HCT116 (cell line): ENCODE results near the gene COG5. TPM values are rescaled to one million over a fixed set of nuclear protein-coding genes. Genes with fewer than 3 reads are reported as not detected.

ENCODE experiments used
- ATAC-seq: fragments of 200-7000 bp; cut with Tn5 transposase; 2 replicates; pipeline ENCODE4 v1.9.1; 2020; ENCODE audit warnings: mild to moderate bottlenecking, moderate library complexity
- BruUV-seq: library from RNA; stranded (reverse); fragments of 400-500 nt; replicated peaks from 2 replicates; lab custom pipeline; 2021; lab: Mats Ljungman, UMichigan
- CTCF ChIA-PET: fragments of 300-600 bp; sonication (Branson Sonifier 250); formaldehyde crosslinking; loops from one replicate; lab custom pipeline; 2021; ENCODE audit warnings: antibody characterized with exemption; lab: Charles Lee
- POLR2A ChIA-PET: fragments of 300-600, 350-600 bp; sonication (Branson Sonifier 250); formaldehyde crosslinking; loops from one replicate; lab custom pipeline; 2021; ENCODE audit warnings: antibody characterized with exemption; lab: Charles Lee
- RAD21 ChIA-PET, 2 experiments: fragments of 300-600 bp; sonication (Branson Sonifier 250); formaldehyde crosslinking; loops; one replicate each; lab custom pipeline; 2023; ENCODE audit warnings: low total read pairs in 2 of 2; ENCODE audit not compliant: uncharacterized antibody in 2 of 2, unreplicated experiment in 2 of 2, low non-redundant PET in 1 of 2; lab: Charles Lee
- DNase-seq: peaks from one replicate; pipeline ENCODE4 v3.0.0-alpha.2; 2010; ENCODE audit warnings: low read depth, low spot score
- H2AFZ ChIP-seq: fragments of 200-600 bp; shearing (Covaris generic), sonication (generic); 2 replicates; pipeline ENCODE4 v1.6.1; 2017; ENCODE audit warnings: low read depth, mixed run types, mixed read lengths, antibody characterized with exemption, low read length; ENCODE audit not compliant: poor library complexity, severe bottlenecking
- H3K27ac ChIP-seq: 2 replicates; pipeline ENCODE4 v1.5.1; 2012; ENCODE audit warnings: low read depth, low read length
- H3K27me3 ChIP-seq: fragments of 200-600 bp; sonication (generic); 2 replicates; pipeline ENCODE4 v1.6.1; 2016; ENCODE audit warnings: mixed run types, low read length, mixed read lengths; ENCODE audit not compliant: insufficient read depth
- H3K36me3 ChIP-seq, 2 experiments: fragments of 200-500 bp in 1 of 2; fragments of 200-600 bp in 1 of 2; sonication (Bioruptor generic) in 1 of 2; sonication (generic) in 1 of 2; 2 replicates each; pipeline versions ENCODE4 v1.5.1 to v1.6.1; 2014 to 2016; ENCODE audit warnings: low read length in 2 of 2, inconsistent platforms in 1 of 2, mixed read lengths in 1 of 2, mixed run types in 1 of 2; ENCODE audit not compliant: insufficient read depth in 2 of 2, control insufficient read depth in 1 of 2
- H3K4me1 ChIP-seq, 2 experiments: fragments of 200-600 bp in 1 of 2; sonication (generic) in 1 of 2; 2 replicates each; pipeline versions ENCODE4 v1.5.1 to v1.6.1; 2012 to 2017; ENCODE audit warnings: low read length in 2 of 2, inconsistent platforms in 1 of 2, mild to moderate bottlenecking in 1 of 2, mixed read lengths in 1 of 2, mixed run types in 1 of 2, moderate library complexity in 1 of 2; ENCODE audit not compliant: insufficient read depth in 2 of 2, control insufficient read depth in 1 of 2
- H3K4me2 ChIP-seq: fragments of 200-600 bp; sonication (generic); 2 replicates; pipeline ENCODE4 v1.6.1; 2017; ENCODE audit warnings: mixed run types, low read length, mixed read lengths
- H3K4me3 ChIP-seq, 2 experiments: fragments of 200-600 bp in 1 of 2; sonication (generic) in 1 of 2; replicated peaks in 1 of 2; 2 replicates each; pipeline ENCODE4 v1.5.1; 2011 to 2016; ENCODE audit warnings: low read length in 2 of 2, control low read depth in 1 of 2, low read depth in 1 of 2, mild to moderate bottlenecking in 1 of 2, mixed read lengths in 1 of 2, mixed run types in 1 of 2
- H3K79me2 ChIP-seq: fragments of 200-600 bp; sonication (generic); 2 replicates; pipeline ENCODE4 v1.6.1; 2017; ENCODE audit warnings: mild to moderate bottlenecking, mixed run types, low read length, moderate library complexity, mixed read lengths; ENCODE audit not compliant: insufficient read depth
- H3K9ac ChIP-seq: fragments of 200-600 bp; sonication (generic); 2 replicates; pipeline ENCODE4 v1.6.1; 2016; ENCODE audit warnings: low read length, mixed read lengths
- H3K9me2 ChIP-seq: fragments of 200-600 bp; sonication (generic), shearing (Covaris generic); 2 replicates; pipeline ENCODE4 v1.6.1; 2017; ENCODE audit warnings: mixed run types, mild to moderate bottlenecking, moderate library complexity; ENCODE audit not compliant: insufficient read depth
- H3K9me3 ChIP-seq, 2 experiments: fragments of 200-500 bp in 1 of 2; fragments of 200-600 bp in 1 of 2; sonication (Bioruptor generic) in 1 of 2; sonication (generic) in 1 of 2; 2 replicates each; pipeline ENCODE4 v1.6.1; 2014 to 2017; ENCODE audit warnings: low read length in 2 of 2, mixed read lengths in 2 of 2, inconsistent platforms in 1 of 2, low read depth in 1 of 2, mild to moderate bottlenecking in 1 of 2, mixed run types in 1 of 2, moderate library complexity in 1 of 2; ENCODE audit not compliant: control insufficient read depth in 1 of 2, insufficient read depth in 1 of 2
- H4K20me1 ChIP-seq: fragments of 200-600 bp; sonication (generic), shearing (Covaris generic); 2 replicates; pipeline ENCODE4 v1.6.1; 2017; ENCODE audit warnings: mixed run types, mild to moderate bottlenecking, moderate library complexity; ENCODE audit not compliant: insufficient read depth
- CBX3 ChIP-seq: IDR thresholded peaks from 2 replicates; pipeline ENCODE4 v1.6.1; 2012; ENCODE audit warnings: low read depth
- CEBPB ChIP-seq: IDR thresholded peaks from 2 replicates; pipeline ENCODE4 v1.6.1; 2012; ENCODE audit warnings: low read depth
- EGR1 ChIP-seq: IDR thresholded peaks from 2 replicates; pipeline ENCODE4 v1.6.1; 2012; ENCODE audit warnings: low read depth
- ELF1 ChIP-seq: IDR thresholded peaks from 2 replicates; pipeline ENCODE4 v1.6.1; 2012; ENCODE audit warnings: low read depth, borderline replicate concordance
- EZH2 ChIP-seq: fragments of 200-600 bp; sonication (generic); IDR thresholded peaks from 2 replicates; pipeline ENCODE4 v1.6.1; 2017; ENCODE audit warnings: antibody characterized with exemption, mixed run types
- EZH2phosphoT487 ChIP-seq: fragments of 200-600 bp; IDR thresholded peaks from 2 replicates; pipeline ENCODE4 v1.6.1; 2018; ENCODE audit warnings: antibody characterized with exemption, borderline replicate concordance
- JUND ChIP-seq: IDR thresholded peaks from 2 replicates; pipeline ENCODE4 v1.6.1; 2012
- MAX ChIP-seq: IDR thresholded peaks from 2 replicates; pipeline ENCODE4 v1.6.1; 2012
- POLR2A ChIP-seq: IDR thresholded peaks from 2 replicates; pipeline ENCODE4 v1.7.0; 2011; ENCODE audit warnings: borderline replicate concordance; ENCODE audit not compliant: insufficient read depth, insufficient read length; ENCODE audit errors: extremely low read depth
- RAD21 ChIP-seq: IDR thresholded peaks from 2 replicates; pipeline ENCODE4 v1.6.1; 2012; ENCODE audit warnings: low read depth, mild to moderate bottlenecking
- REST ChIP-seq: IDR thresholded peaks from 2 replicates; pipeline ENCODE4 v1.6.1; 2012; ENCODE audit warnings: low read depth
- SIN3A ChIP-seq: IDR thresholded peaks from 2 replicates; pipeline ENCODE4 v1.6.1; 2012; ENCODE audit warnings: low read depth
- SP1 ChIP-seq: IDR thresholded peaks from 2 replicates; pipeline ENCODE4 v1.6.1; 2012; ENCODE audit warnings: low read depth
- SRF ChIP-seq: IDR thresholded peaks from 2 replicates; pipeline ENCODE4 v1.6.1; 2012; ENCODE audit warnings: low read depth
- YY1 ChIP-seq: IDR thresholded peaks from 2 replicates; pipeline ENCODE4 v1.6.1; 2011; ENCODE audit warnings: low read length, low read depth, moderate library complexity, mild to moderate bottlenecking; ENCODE audit not compliant: insufficient replicate concordance; ENCODE audit errors: extremely low read depth
- ZBTB33 ChIP-seq: IDR thresholded peaks from 2 replicates; pipeline ENCODE4 v1.6.1; 2011; ENCODE audit warnings: mild to moderate bottlenecking, low read length, moderate library complexity; ENCODE audit not compliant: insufficient replicate concordance; ENCODE audit errors: extremely low read depth
- ZFX ChIP-seq: fragments of 450-650 bp; IDR thresholded peaks from 2 replicates; pipeline ENCODE4 v1.6.1; 2017
- ZNF274 ChIP-seq: fragments of 200-500 bp; sonication (Bioruptor generic); IDR thresholded peaks from 2 replicates; pipeline ENCODE4 v1.6.1; 2014; ENCODE audit warnings: mild to moderate bottlenecking, low read depth, low read length, inconsistent platforms
- intact Hi-C: fragments of 100-400 bp; cut with micrococcal nuclease; formaldehyde crosslinking; loops from 2 replicates; pipeline ENCODE4 v1.10.0; 2022
- total RNA-seq: library from RNA; stranded (reverse); gene quantifications from one replicate; pipeline ENCODE4 v1.2.1, GENCODE V29; 2021; ENCODE audit not compliant: unreplicated experiment
- TF ChIP-seq, protein P1 (sequence below): IDR thresholded peaks from 2 replicates; pipeline ENCODE4 v1.6.1; 2012
- TF ChIP-seq, protein P2 (sequence below), 3 experiments: fragments of 200-600 bp in 1 of 3; sonication (generic) in 1 of 3; IDR thresholded peaks in 2 of 3; conservative IDR thresholded peaks in 1 of 3; 2 replicates each; pipeline ENCODE4 v1.5.1; 2012 to 2017; ENCODE audit warnings: low read depth in 2 of 3, low read length in 2 of 3, antibody characterized with exemption in 1 of 3, borderline replicate concordance in 1 of 3, control low read depth in 1 of 3, mild to moderate bottlenecking in 1 of 3, mixed read lengths in 1 of 3, mixed run types in 1 of 3, moderate library complexity in 1 of 3; ENCODE audit not compliant: insufficient read depth in 1 of 3

COG5 gene
- total RNA-seq, 1 experiment from 2014 or later = 30.7 TPM

DNA sequence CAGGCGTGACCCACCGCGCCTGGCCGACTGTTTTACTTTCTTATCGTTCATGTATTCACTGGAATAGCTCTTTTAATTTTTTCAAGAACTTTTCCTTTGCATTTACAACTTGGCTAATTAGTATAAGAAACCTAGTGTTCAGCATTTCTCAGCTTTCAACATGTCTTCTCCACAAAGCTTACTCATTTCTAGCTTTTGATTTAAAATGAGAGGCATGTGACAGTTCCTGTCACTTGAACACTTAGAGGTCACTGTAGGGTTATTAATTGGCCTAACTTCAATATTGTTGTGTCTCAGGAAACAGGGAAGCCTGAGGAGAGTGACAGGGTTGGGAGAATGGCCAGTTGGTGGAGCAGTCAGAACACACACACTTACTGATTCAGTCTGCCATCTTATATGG is 218.9 kb downstream of the COG5 start:
- H3K27ac ChIP-seq = no peak overlapping the region
- no peaks in the 10 kb centered on the region for H3K4me1 ChIP-seq
- H3K27me3 ChIP-seq = no peaks in the 10 kb centered on the region
- intact Hi-C loops = no loop called here
- POLR2A ChIA-PET = no interaction called here
- DNase-seq (no peak), ATAC-seq (no peak)
- RAD21 ChIA-PET = no interaction called here
- TF ChIP-seq CBX3 (no peak), ZBTB33 (no peak), ZNF274 (no peak), JUND (no peak), EZH2phosphoT487 (no peak), EZH2 (no peak), SIN3A (no peak), ELF1 (no peak), RAD21 (no peak), YY1 (no peak), REST (no peak), SRF (no peak), MAX (no peak), EGR1 (no peak), POLR2A (no peak), ZFX (no peak), SP1 (no peak), CEBPB (no peak)
- TF ChIP-seq, protein P1, sequence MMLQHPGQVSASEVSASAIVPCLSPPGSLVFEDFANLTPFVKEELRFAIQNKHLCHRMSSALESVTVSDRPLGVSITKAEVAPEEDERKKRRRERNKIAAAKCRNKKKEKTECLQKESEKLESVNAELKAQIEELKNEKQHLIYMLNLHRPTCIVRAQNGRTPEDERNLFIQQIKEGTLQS = no peak
- TF ChIP-seq, protein P2, sequence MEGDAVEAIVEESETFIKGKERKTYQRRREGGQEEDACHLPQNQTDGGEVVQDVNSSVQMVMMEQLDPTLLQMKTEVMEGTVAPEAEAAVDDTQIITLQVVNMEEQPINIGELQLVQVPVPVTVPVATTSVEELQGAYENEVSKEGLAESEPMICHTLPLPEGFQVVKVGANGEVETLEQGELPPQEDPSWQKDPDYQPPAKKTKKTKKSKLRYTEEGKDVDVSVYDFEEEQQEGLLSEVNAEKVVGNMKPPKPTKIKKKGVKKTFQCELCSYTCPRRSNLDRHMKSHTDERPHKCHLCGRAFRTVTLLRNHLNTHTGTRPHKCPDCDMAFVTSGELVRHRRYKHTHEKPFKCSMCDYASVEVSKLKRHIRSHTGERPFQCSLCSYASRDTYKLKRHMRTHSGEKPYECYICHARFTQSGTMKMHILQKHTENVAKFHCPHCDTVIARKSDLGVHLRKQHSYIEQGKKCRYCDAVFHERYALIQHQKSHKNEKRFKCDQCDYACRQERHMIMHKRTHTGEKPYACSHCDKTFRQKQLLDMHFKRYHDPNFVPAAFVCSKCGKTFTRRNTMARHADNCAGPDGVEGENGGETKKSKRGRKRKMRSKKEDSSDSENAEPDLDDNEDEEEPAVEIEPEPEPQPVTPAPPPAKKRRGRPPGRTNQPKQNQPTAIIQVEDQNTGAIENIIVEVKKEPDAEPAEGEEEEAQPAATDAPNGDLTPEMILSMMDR (IDR thresholded peaks at IDR 0.05 in 2 of 3, conservative IDR thresholded peaks at IDR 0.05 in 1 of 3; ENCODE audit: borderline replicate concordance in 1 of 3, insufficient read depth in 1 of 3, low read depth in 2 of 3, low read length in 2 of 3) = no peak
- TF ChIP-seq, all 23 proteins: peak for 0
- no TSS peak for BruUV-seq
- Histone ChIP-seq H3K9ac (no peak overlapping the region), H4K20me1 (0 out of 2 replicates have a peak, but pooled peaks cover 3% of the 10 kb centered on the region), H3K9me2 (no peaks in the 10 kb centered on the region), H3K79me2 (no peaks in the 10 kb centered on the region; the same call in 1 of the 2 replicates), H3K4me2 (no peak overlapping the region), H3K4me3 (no peak overlapping the region), H3K9me3 (no peaks in the 10 kb centered on the region), H2AFZ (no peak overlapping the region), H3K36me3 (no peaks in the 10 kb centered on the region)
- CTCF ChIA-PET = no interaction called here
